Tibial nerve (tissue), 4 donors: ENCODE results near the gene ANKS1A. TPM values are rescaled to one million over a fixed set of nuclear protein-coding genes. Genes with fewer than 3 reads are reported as not detected.
A peak's percentile ranks its signal among the peaks of the same experiment; 100 is the strongest.
"Not testable (repeated sequence)": the region's sequence is repeated elsewhere in the genome, so short reads cannot be mapped to it uniquely, and the experiment has no call there.

Source experiments
- DNase-seq, 2 donors: peaks; one replicate each; pipeline ENCODE4 v3.0.0-alpha.2; 2019; ENCODE audit warnings: low spot score in 2 of 2
- H3K27ac ChIP-seq, 4 donors: fragments of 200-600 bp; sonication (generic) in 3 of 4; one replicate each; pipeline ENCODE4 v1.5.1; 2017 to 2019; ENCODE audit warnings: mild to moderate bottlenecking in 1 of 4
- H3K27me3 ChIP-seq, 2 donors: fragments of 200-600 bp; sonication (generic) in 1 of 2; one replicate each; pipeline versions ENCODE4 v1.5.1 to v1.6.0; 2017 to 2019
- H3K36me3 ChIP-seq, 3 donors: fragments of 200-600 bp; sonication (generic); one replicate each; pipeline ENCODE4 v1.5.1; 2018 to 2019
- H3K4me1 ChIP-seq, 4 donors: fragments of 200-600 bp; sonication (generic) in 3 of 4; one replicate each; pipeline ENCODE4 v1.5.1; 2017 to 2019
- H3K4me3 ChIP-seq, 4 donors: fragments of 200-600 bp; sonication (generic) in 3 of 4; one replicate each; pipeline ENCODE4 v1.5.1; 2017 to 2019; ENCODE audit warnings: mild to moderate bottlenecking in 1 of 4, moderate library complexity in 1 of 4
- H3K9me3 ChIP-seq, 4 donors: fragments of 200-600 bp; sonication (generic) in 3 of 4; one replicate each; pipeline ENCODE4 v1.5.1; 2017 to 2019
- EP300 ChIP-seq, 2 donors: sonication (generic); formaldehyde crosslinking; IDR thresholded peaks; one replicate each; pipeline ENCODE4 v1.6.1; 2017; ENCODE audit warnings: antibody characterized with exemption in 2 of 2, mild to moderate bottlenecking in 1 of 2
- POLR2A ChIP-seq, 2 donors: fragments of 450-650 bp; IDR thresholded peaks; one replicate each; pipeline ENCODE4 v1.6.1; 2017; ENCODE audit warnings: antibody characterized with exemption in 2 of 2, mild to moderate bottlenecking in 2 of 2, moderate library complexity in 2 of 2
- WGBS, 2 donors: methylation state at CpG; one replicate each; pipeline ENCODE4 v1.1.5; 2018; 5-methylcytosine and 5-hydroxymethylcytosine counted together
- total RNA-seq, 4 donors: library from RNA; depleted of rRNA; stranded (reverse); fragments of >200 nt; gene quantifications; one replicate each; pipeline ENCODE4 v1.1.0, GENCODE V29; 2016
- TF ChIP-seq, protein P1 (sequence below), 5 experiments: fragments of 200-600 bp in 3 of 5; fragments of 450-650 bp in 2 of 5; sonication (generic) in 3 of 5; IDR thresholded peaks; one replicate each; pipeline ENCODE4 v1.5.1; 2016 to 2019; ENCODE audit warnings: antibody characterized with exemption in 5 of 5, mild to moderate bottlenecking in 3 of 5, moderate library complexity in 2 of 5

The ANKS1A gene
- total RNA-seq, 4 donors from 2014 or later = 39.3 to 55.9 (median 44.0) TPM

DNA sequence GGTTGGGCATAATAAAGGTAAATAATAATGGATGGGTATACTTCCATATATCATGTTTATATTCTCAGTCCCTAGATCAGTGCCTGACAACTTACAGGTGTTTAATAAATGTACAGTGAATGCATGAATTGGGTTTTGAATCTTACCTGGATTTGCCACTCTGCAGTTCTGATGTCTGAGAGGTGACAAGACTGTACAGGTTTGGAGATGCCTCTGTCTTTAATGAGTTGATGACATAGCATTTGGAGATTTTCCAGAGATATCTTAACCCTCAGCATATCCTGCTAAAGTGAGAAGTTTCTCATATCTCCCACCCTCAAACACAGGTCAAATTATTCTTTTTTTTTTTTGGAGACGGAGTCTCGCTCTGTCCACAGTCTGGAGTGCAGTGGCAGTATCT is 2.2 kb downstream of the ANKS1A start:
- Histone ChIP-seq H3K4me3 (peak overlapping the region in 1 of 4 donors; percentile 72), H3K27me3 (no peaks in the 10 kb centered on the region), H3K36me3 (no peaks in the 10 kb centered on the region), H3K4me1 (peaks cover 0 to 45% (median 18%) of the 10 kb centered on the region in 4 donors), H3K27ac (no peak overlapping the region), H3K9me3 (no peaks in the 10 kb centered on the region)
- no peak for TF ChIP-seq EP300 (IDR thresholded peaks at IDR 0.05)
- TF ChIP-seq, protein P1, sequence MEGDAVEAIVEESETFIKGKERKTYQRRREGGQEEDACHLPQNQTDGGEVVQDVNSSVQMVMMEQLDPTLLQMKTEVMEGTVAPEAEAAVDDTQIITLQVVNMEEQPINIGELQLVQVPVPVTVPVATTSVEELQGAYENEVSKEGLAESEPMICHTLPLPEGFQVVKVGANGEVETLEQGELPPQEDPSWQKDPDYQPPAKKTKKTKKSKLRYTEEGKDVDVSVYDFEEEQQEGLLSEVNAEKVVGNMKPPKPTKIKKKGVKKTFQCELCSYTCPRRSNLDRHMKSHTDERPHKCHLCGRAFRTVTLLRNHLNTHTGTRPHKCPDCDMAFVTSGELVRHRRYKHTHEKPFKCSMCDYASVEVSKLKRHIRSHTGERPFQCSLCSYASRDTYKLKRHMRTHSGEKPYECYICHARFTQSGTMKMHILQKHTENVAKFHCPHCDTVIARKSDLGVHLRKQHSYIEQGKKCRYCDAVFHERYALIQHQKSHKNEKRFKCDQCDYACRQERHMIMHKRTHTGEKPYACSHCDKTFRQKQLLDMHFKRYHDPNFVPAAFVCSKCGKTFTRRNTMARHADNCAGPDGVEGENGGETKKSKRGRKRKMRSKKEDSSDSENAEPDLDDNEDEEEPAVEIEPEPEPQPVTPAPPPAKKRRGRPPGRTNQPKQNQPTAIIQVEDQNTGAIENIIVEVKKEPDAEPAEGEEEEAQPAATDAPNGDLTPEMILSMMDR (IDR thresholded peaks at IDR 0.05) = no peak
- TF ChIP-seq POLR2A (IDR thresholded peaks at IDR 0.05) = no peak
- WGBS, 2 donors = 84 to 93% methylated on average over 2 of the region's 2 CpGs
- no peak for DNase-seq

DNA sequence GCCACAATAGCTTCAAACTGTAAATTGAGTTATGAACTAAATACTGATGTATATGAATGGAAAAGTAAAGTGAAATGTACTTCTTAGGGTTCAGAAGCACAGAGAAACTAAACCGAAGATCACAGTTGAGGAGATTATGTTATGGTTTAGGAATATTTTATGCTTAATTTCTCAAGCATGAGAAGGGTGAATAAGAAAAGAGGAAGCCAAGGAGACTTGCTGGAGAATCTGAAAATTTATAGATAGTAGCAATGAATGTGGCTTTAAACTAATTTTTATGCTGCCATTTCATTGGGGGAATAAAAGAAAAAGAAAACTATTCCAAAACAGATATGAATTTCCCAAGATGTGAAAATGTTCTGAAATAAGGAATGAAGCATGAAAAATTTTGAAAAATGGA is 5.6 kb downstream of the ANKS1A start:
- TF ChIP-seq, protein P1 (IDR thresholded peaks at IDR 0.05) = no peak
- no peak for TF ChIP-seq POLR2A (IDR thresholded peaks at IDR 0.05)
- no peak for TF ChIP-seq EP300 (IDR thresholded peaks at IDR 0.05)
- H3K9me3 ChIP-seq = no peaks in the 10 kb centered on the region
- WGBS, 2 donors = 79 to 90% methylated on average over 1 of the region's 1 CpG
- no peak overlapping the region for H3K27ac ChIP-seq
- DNase-seq = no peak
- peaks cover 0 to 49% (median 10%) of the 10 kb centered on the region in 4 donors for H3K4me1 ChIP-seq
- no peak overlapping the region for H3K4me3 ChIP-seq
- no peaks in the 10 kb centered on the region for H3K36me3 ChIP-seq
- no peaks in the 10 kb centered on the region for H3K27me3 ChIP-seq

DNA sequence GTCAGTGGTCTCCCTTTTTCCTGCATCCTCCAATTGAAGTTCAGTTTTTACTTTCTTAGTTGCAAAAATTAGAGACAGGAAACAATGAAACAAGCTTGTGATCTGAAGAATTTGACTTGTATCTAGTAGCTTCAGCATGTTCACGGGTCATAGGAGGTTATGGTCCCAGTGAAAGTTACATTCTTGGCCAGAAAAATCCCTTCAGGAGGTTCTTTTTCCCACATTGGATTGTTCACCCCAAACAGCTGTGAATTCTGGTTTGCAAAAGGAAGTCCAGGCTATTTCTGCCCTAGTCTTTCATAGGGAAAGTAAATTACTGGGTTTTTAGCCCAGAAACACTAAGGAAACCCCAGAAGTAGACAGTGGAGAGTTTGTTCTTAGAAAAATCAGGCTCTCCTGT is 8.1 kb downstream of the ANKS1A start:
- H3K36me3 ChIP-seq = no peaks in the 10 kb centered on the region
- no peak for DNase-seq
- TF ChIP-seq, protein P1 (IDR thresholded peaks at IDR 0.05) = no peak
- no peak for TF ChIP-seq POLR2A (IDR thresholded peaks at IDR 0.05)
- no peak overlapping the region for H3K4me3 ChIP-seq
- H3K27me3 ChIP-seq = no peaks in the 10 kb centered on the region
- H3K27ac ChIP-seq = peak overlapping the region in 2 of 4 donors; percentile 20 to 23
- WGBS, 2 donors = 44 to 45% methylated on average over 1 of the region's 1 CpG
- no peaks in the 10 kb centered on the region for H3K9me3 ChIP-seq
- peaks cover 0 to 27% (median 0%) of the 10 kb centered on the region in 4 donors for H3K4me1 ChIP-seq

DNA sequence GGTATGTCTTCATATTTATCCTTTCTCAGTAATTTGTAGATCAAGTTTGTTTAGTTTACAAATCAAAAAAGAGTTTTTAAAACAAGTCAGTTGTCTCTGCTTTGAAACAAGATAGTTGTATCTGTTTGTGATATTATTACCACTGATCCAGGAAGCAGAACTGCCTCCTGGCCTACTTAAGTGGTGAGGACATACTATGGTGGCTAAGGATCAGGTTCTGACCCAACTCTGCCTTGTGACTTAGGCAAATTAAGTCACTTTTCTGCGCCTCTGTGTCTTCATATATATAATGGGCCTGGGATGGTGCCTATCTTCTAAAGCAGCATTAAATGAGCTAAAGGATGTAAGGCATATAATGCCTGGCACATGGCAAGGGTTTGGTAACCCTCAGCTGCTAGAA is 8.7 kb downstream of the ANKS1A start:
- no peaks in the 10 kb centered on the region for H3K36me3 ChIP-seq
- 47 to 50% methylated on average over 1 of the region's 1 CpG for WGBS, 2 donors
- H3K27ac ChIP-seq = peak overlapping the region in 1 of 4 donors; percentile 23

DNA sequence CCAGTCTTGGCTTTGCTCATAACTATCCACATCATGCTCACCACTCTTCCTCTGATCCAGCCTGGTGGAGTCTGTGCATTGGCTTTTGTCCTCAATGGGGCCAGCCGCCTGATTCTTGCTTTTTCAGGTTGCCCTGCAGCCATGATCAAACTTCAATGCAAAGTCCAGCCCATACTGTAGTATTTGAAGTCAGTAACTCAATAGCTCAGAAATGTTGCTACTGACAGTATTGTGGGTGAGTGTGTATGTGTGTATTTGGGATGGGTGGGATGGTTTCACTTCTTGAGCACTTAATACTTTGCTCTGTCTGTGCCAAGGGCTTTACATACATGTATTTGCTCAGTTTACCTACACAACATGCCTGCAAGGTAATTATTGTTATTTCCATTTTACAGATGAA is 10.7 kb downstream of the ANKS1A start:
- not testable (repeated sequence) for H3K27ac ChIP-seq, H3K9me3 ChIP-seq, H3K27me3 ChIP-seq, DNase-seq, H3K4me3 ChIP-seq, H3K36me3 ChIP-seq
- WGBS, 2 donors = 86 to 100% methylated on average over 1 of the region's 1 CpG
- H3K4me1 ChIP-seq = peaks cover 0 to 16% (median 0%) of the 10 kb centered on the region in 4 donors

More for the DNA sequence above, 8.7 kb downstream of the ANKS1A start:
- no peak overlapping the region for H3K4me3 ChIP-seq
- H3K27me3 ChIP-seq = no peaks in the 10 kb centered on the region
- DNase-seq = no peak
- TF ChIP-seq EP300 (IDR thresholded peaks at IDR 0.05) (no peak), POLR2A (IDR thresholded peaks at IDR 0.05) (no peak)
- no peaks in the 10 kb centered on the region for H3K9me3 ChIP-seq
- peaks cover 0 to 21% (median 0%) of the 10 kb centered on the region in 4 donors for H3K4me1 ChIP-seq

DNA sequence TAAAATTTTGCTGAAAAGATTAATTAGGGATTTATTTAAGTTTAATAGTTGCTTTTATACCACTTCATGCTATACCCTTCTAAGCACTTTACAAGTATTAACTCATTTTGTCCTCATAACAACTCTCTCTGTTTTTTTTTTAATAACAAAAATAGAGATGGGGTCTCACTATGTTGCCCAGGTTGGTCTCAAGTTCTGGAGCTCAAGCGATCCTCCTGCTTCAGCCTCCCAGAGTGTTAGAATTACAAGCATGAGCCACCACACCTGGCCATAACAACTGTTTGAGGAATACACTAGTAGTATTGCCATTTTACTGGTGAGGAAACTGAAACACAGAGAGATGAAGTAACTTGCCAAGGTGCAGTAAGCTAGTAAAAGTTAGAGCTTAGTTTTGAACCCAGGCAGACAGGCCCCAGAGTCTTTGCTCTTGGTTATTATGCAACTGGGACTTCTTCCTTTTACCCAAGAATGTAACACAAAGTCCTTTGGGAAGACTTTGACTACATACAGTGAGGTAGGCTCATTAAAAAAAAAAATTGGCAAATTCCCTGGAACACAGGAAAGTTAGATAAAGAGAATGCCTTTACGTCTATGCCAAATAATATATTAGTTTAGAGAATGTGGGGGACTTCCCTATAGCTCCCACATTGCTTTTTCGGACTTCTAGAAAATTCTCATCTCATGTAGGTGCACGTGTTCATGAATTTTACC is 11.4 kb downstream of the ANKS1A start:
- H3K27me3 ChIP-seq = no peaks in the 10 kb centered on the region
- 71 to 72% methylated on average over 4 of the region's 4 CpGs for WGBS, 2 donors
- peaks cover 0 to 3% (median 0%) of the 10 kb centered on the region in 3 donors for H3K36me3 ChIP-seq
- H3K4me1 ChIP-seq = peaks cover 0 to 18% (median 0%) of the 10 kb centered on the region in 4 donors
- H3K4me3 ChIP-seq = no peak overlapping the region
- no peak for TF ChIP-seq POLR2A (IDR thresholded peaks at IDR 0.05)
- no peak for TF ChIP-seq EP300 (IDR thresholded peaks at IDR 0.05)
- TF ChIP-seq, protein P1 (IDR thresholded peaks at IDR 0.05) = no peak
- H3K27ac ChIP-seq = no peak overlapping the region
- DNase-seq = no peak
- H3K9me3 ChIP-seq = no peaks in the 10 kb centered on the region
